HG03196 (cell line): ENCODE data around the gene B4GALT6.

Experiments
- ATAC-seq: cut with Tn5 transposase; IDR thresholded peaks from one replicate; pipeline ENCODE4 v1.9.1; 2021; ENCODE audit not compliant: unreplicated experiment

The B4GALT6 gene

DNA sequence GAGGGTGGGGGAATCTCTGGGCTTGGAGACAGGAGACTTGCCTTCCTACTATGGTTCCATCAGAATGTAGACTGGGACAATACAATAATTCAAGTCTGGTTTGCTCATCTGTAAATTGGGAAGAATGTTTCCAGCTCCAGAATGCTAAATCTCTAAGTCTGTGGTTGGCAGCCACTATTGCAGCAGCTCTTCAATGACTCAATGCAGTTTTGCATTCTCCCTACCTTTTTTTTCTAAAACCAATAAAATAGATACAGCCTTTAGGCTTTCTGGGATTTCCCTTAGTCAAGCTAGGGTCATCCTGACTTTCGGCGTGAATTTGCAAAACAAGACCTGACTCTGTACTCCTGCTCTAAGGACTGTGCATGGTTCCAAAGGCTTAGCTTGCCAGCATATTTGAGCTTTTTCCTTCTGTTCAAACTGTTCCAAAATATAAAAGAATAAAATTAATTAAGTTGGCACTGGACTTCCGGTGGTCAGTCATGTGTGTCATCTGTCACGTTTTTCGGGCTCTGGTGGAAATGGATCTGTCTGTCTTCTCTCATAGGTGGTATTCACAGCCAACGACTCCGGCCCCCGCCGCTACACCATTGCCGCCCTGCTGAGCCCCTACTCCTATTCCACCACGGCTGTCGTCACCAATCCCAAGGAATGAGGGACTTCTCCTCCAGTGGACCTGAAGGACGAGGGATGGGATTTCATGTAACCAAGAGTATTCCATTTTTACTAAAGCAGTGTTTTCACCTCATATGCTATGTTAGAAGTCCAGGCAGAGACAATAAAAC, 86.2 kb downstream of the B4GALT6 start:
- ATAC-seq: no peak

DNA sequence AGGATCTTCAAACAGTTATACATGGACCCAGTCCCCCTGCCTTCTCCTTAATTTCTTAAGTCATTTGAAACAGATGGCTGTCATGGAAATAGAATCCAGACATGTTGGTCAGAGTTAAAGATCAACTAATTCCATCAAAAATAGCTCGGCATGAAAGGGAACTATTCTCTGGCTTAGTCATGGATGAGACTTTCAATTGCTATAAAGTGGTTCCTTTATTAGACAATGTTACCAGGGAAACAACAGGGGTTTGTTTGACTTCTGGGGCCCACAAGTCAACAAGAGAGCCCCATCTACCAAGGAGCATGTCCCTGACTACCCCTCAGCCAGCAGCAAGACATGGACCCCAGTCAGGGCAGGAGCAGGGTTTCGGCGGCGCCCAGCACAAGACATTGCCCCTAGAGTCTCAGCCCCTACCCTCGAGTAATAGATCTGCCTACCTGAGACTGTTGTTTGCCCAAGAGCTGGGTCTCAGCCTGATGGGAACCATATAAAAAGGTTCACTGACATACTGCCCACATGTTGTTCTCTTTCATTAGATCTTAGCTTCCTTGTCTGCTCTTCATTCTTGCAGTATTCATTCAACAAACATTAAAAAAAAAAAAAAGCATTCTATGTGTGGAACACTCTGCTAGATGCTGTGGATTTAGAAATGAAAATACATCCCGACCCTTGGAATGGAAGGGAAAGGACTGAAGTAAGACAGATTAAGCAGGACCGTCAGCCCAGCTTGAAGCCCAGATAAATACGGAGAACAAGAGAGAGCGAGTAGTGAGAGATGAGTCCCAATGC, 88.1 kb downstream of the B4GALT6 start:
- no peak for ATAC-seq

- ATAC-seq: no peak
Observed at GRCh38 chr18:31595121-31595771, 89.1 kb downstream of the B4GALT6 start.

DNA sequence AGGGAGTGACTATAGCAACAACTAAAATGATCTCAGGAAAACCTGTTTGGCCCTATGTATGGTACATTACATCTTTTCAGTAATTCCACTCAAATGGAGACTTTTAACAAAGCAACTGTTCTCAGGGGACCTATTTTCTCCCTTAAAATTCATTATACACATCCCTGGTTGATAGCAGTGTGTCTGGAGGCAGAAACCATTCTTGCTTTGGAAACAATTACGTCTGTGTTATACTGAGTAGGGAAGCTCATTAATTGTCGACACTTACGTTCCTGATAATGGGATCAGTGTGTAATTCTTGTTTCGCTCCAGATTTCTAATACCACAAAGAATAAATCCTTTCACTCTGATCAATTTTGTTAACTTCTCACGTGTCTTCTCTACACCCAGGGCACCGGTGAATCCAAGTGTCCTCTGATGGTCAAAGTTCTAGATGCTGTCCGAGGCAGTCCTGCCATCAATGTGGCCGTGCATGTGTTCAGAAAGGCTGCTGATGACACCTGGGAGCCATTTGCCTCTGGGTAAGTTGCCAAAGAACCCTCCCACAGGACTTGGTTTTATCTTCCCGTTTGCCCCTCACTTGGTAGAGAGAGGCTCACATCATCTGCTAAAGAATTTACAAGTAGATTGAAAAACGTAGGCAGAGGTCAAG, 91.7 kb downstream of the B4GALT6 start:
- ATAC-seq: no peak

GRCh38 chr18:31591628-31592027, 92.8 kb downstream of the B4GALT6 start, which contains the start of gene TTR:
Gene TTR, plus strand, starts transcription at chr18:31591877. Its CDS starts 26 bp downstream, at chr18:31591903.
- ATAC-seq: no peak

GRCh38 chr18:31591113-31591512, 93.3 kb downstream of the B4GALT6 start:
- no peak for ATAC-seq

- no peak for ATAC-seq
Observed at GRCh38 chr18:31590570-31590969, 93.8 kb downstream of the B4GALT6 start.

DNA sequence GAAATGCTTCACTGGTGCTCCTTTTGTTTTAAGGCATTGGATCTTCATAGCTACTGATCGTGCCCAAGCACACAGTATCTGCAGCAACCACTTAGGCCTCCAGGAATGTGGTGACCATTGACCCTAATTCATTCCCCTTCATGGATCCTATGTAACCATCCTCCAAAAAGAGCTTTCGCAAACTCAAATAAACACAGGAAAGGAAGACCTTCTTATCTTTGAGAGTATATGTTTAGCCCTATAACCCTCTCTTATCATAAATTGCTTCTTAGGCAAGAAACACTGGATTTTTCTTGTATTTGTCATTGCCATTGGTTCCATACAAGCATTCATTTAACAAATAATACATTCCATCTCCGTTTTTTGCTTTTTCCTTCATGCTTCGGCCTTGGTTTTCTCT, 96.9 kb downstream of the B4GALT6 start:
- ATAC-seq: no peak

- ATAC-seq: no peak
Observed at GRCh38 chr18:31586616-31587015, 97.8 kb downstream of the B4GALT6 start.

- no peak for ATAC-seq
Observed at GRCh38 chr18:31585991-31586390, 98.4 kb downstream of the B4GALT6 start.

DNA sequence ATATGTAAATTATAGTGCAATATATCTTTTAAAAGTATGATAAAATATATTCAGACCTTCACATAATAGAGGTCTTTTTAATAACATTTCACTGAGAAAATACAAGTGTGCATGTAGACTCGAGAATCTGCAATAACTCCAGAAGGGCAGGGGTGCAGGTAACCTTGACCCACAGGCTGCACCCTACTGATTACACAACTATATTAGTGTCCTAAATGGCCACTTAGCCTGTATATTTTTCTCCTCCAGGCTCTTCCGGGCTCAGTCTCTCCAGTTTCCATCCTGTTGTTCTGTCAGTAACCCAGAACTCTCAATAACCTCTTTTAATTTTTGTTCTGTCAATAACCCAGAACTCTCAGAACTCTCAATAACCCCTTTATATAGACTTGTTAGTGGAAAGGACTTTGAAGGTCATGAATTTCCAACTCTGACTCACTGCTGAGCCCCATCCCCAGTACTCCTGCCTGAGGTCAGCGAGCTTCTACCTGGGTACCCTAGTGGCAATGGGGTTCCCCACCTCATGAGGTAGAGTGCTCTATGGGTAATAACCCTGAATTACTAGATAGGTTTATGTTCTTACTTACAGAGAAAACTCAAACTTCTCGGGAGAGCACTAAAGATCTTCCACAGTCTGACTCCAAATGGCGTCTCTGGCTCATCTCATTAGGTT, 101.1 kb downstream of the B4GALT6 start:
- no peak for ATAC-seq

- no peak for ATAC-seq
Observed at GRCh38 chr18:31581498-31582197, 102.7 kb downstream of the B4GALT6 start.

GRCh38 chr18:31579375-31579774, 105.0 kb downstream of the B4GALT6 start:
- no peak for ATAC-seq

GRCh38 chr18:31578126-31578525, 106.3 kb downstream of the B4GALT6 start:
- ATAC-seq: no peak

- ATAC-seq: no peak
Observed at GRCh38 chr18:31577195-31577594, 107.2 kb downstream of the B4GALT6 start.

GRCh38 chr18:31576670-31577069, 107.7 kb downstream of the B4GALT6 start:
- ATAC-seq: no peak

GRCh38 chr18:31575515-31576257, 108.7 kb downstream of the B4GALT6 start:
- no peak for ATAC-seq

GRCh38 chr18:31574359-31574758, 110.0 kb downstream of the B4GALT6 start:
- ATAC-seq: no peak
